Lung (tissue), 12 donors: ENCODE results near the gene FAM53C. TPM values are rescaled to one million over a fixed set of nuclear protein-coding genes. Genes with fewer than 3 reads are reported as not detected.

Experiments
- ATAC-seq: fragments of 200-7000 bp; cut with Tn5 transposase; one replicate; pipeline ENCODE4 v1.9.1; 2020; ENCODE audit warnings: moderate number of reproducible peaks; ENCODE audit not compliant: insufficient read depth, low FRiP score
- DNase-seq, 3 donors: peaks; one replicate each; pipeline ENCODE4 v3.0.0-alpha.2; 2013 to 2017
- H3K27ac ChIP-seq, 2 donors: one replicate each; pipeline ENCODE4 v1.5.1; 2013; ENCODE audit warnings: mild to moderate bottlenecking in 2 of 2, moderate library complexity in 2 of 2, control low read depth in 1 of 2, inconsistent platforms in 1 of 2, low read depth in 1 of 2, low read length in 1 of 2
- H3K27me3 ChIP-seq, 3 donors: one replicate each; pipeline ENCODE4 v1.5.1; 2013; ENCODE audit warnings: low read length in 2 of 3; ENCODE audit not compliant: control insufficient read depth in 3 of 3, insufficient read depth in 3 of 3
- H3K36me3 ChIP-seq, 4 donors: one replicate each; pipeline ENCODE4 v1.5.1; 2013; ENCODE audit warnings: low read length in 4 of 4, mild to moderate bottlenecking in 1 of 4, moderate library complexity in 1 of 4; ENCODE audit not compliant: control insufficient read depth in 4 of 4, insufficient read depth in 4 of 4
- H3K4me1 ChIP-seq, 5 donors: one replicate each; pipeline ENCODE4 v1.5.1; 2013; ENCODE audit warnings: low read length in 5 of 5, mild to moderate bottlenecking in 2 of 5, moderate library complexity in 1 of 5; ENCODE audit not compliant: control insufficient read depth in 5 of 5, insufficient read depth in 5 of 5
- H3K4me3 ChIP-seq: one replicate; pipeline ENCODE4 v1.5.1; 2013; ENCODE audit warnings: mild to moderate bottlenecking, control low read depth, moderate library complexity
- H3K9ac ChIP-seq, 2 donors: one replicate each; pipeline ENCODE4 v1.5.1; 2013; ENCODE audit warnings: low read length in 2 of 2, control low read depth in 1 of 2; ENCODE audit not compliant: insufficient read depth in 1 of 2
- H3K9me3 ChIP-seq, 4 donors: one replicate each; pipeline ENCODE4 v1.5.1; 2013; ENCODE audit warnings: low read length in 3 of 4, mild to moderate bottlenecking in 1 of 4, moderate library complexity in 1 of 4; ENCODE audit not compliant: control insufficient read depth in 4 of 4, insufficient read depth in 3 of 4
- WGBS, 2 donors: extraction: QIAGEN DNeasy Blood & Tissue Kit; methylation state at CpG; one replicate each; pipeline ENCODE4 v1.1.7; 2013; 5-methylcytosine and 5-hydroxymethylcytosine counted together
- polyA plus RNA-seq, 2 donors: library from polyadenylated mRNA; stranded (reverse); fragments of 200-250 nt; gene quantifications; one replicate each; pipeline ENCODE4 v1.2.1, GENCODE V29; 2013
- total RNA-seq, 2 donors: library from RNA; depleted of rRNA in 1 of 2; stranded (reverse); fragments of >200 nt in 1 of 2; gene quantifications; one replicate each; pipeline ENCODE4 v1.2.1, GENCODE V29; 2014 to 2021
- TF ChIP-seq, protein P1 (sequence below): IDR thresholded peaks from 2 replicates; pipeline ENCODE4 v1.5.1; 2012; ENCODE audit warnings: mild to moderate bottlenecking; ENCODE audit errors: control extremely low read depth, extremely low read depth
- donor health status: control.
- donor health status: control.
- donor health status: Bipolar disorder and iron deficiency.
- donor health status: healthy.
- donor health status: DM: yes; HTN: yes; CAD: no.

FAM53C gene
- total and polyA plus RNA-seq, 4 donors, result 8.2 to 28.0 (median 21.1) TPM

DNA sequence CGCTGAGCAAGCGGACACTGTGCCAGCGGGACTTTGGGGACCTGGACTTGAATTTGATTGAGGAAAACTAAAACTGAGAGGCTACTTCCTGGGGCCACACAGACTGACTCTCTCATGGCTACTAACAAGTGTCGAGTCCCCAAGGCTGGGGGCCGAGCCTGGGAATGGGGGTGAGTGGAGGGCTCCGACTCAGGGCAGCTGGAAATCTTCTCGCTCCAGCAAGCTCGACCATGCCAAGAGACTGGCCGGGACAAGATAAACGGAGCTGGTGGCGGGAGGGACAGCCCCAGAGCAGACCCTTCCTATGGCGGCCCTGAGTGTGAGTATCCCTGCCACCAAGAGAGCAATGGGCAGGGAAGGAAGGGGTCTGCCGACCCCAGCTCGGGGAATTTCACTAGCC is 8.8 kb downstream of the FAM53C start:
- Histone ChIP-seq H3K27me3 (no peaks in the 10 kb centered on the region), H3K9ac (no peak overlapping the region), H3K36me3 (peaks cover 14 to 36% (median 32%) of the 10 kb centered on the region in 4 donors), H3K4me3 (no peak overlapping the region), H3K9me3 (peaks cover 0 to 2% (median under 1%) of the 10 kb centered on the region in 4 donors), H3K4me1 (peaks cover 0 to 4% (median 0%) of the 10 kb centered on the region in 5 donors), H3K27ac (no peak overlapping the region)
- TF ChIP-seq, protein P1, sequence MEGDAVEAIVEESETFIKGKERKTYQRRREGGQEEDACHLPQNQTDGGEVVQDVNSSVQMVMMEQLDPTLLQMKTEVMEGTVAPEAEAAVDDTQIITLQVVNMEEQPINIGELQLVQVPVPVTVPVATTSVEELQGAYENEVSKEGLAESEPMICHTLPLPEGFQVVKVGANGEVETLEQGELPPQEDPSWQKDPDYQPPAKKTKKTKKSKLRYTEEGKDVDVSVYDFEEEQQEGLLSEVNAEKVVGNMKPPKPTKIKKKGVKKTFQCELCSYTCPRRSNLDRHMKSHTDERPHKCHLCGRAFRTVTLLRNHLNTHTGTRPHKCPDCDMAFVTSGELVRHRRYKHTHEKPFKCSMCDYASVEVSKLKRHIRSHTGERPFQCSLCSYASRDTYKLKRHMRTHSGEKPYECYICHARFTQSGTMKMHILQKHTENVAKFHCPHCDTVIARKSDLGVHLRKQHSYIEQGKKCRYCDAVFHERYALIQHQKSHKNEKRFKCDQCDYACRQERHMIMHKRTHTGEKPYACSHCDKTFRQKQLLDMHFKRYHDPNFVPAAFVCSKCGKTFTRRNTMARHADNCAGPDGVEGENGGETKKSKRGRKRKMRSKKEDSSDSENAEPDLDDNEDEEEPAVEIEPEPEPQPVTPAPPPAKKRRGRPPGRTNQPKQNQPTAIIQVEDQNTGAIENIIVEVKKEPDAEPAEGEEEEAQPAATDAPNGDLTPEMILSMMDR, result no peak
- ATAC-seq (no peak), DNase-seq (no peak)
- 96 to 97% methylated on average over 14 of the region's 14 CpGs for WGBS, 2 donors

DNA sequence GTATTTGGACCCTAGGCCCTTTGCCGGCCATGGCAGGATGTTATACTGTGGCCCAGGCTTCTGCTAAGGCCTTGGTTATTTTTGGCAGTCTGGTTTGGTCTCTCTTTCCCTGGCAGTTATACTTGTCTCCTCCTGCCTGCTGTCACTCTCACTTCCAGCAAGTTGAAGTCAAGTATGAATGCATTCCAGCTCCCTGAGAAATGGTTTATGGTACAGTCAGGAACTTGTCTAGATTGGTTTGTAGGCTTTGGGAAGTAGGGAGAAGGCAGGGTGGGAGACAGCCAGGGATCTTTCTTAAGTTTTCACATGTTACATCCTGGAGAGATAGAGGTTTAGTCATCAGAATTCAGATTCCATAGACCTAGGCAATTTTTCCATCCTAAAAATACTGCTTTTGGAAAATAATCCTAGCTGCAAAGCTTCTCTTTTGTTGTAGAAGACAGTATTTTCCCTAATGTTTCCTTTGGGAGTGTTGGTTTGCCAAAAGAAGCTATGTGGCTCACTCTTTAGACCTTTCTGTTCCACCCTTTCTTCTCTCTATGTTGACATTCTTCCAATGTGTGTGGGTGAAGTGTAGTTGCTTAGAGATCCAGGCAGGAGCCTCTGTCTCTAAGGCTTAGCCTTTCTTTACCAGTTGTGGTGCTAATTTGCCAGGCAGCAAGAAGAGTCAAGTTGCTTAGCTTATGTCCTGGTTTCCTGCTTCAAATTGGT is 11.9 kb downstream of the FAM53C start:
- Histone ChIP-seq H3K4me1 (peaks cover 0 to 14% (median 2%) of the 10 kb centered on the region in 5 donors), H3K9me3 (peaks cover 0 to 5% (median 1%) of the 10 kb centered on the region in 4 donors), H3K4me3 (no peak overlapping the region), H3K27me3 (no peaks in the 10 kb centered on the region), H3K27ac (peak overlapping the region in 1 of 2 donors; percentile 30), H3K36me3 (peaks cover 14 to 32% (median 30%) of the 10 kb centered on the region in 4 donors), H3K9ac (no peak overlapping the region)
- no peak for ATAC-seq
- no peak for DNase-seq
- 63 to 73% methylated on average over 1 of the region's 1 CpG for WGBS, 2 donors
- TF ChIP-seq, protein P1, result no peak

DNA sequence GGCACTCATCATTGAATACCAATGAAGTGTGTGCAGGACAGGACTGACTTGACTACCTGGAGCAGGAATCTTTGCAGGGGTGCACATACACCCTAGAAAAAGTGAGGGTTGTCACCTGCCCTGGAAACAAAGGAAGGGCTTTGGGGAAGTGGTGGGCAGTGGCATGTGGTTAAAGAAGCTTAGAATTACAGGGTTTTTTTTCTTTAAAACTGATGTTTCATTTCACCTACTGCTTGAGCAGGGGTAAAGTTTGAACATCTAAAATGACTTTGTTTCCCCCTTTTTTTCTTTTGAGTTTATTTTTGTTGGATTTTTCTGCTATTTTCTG is 12.5 kb downstream of the FAM53C start:
- ATAC-seq, result no peak
- Histone ChIP-seq H3K4me1 (peaks cover 0 to 17% (median 2%) of the 10 kb centered on the region in 5 donors), H3K4me3 (no peak overlapping the region), H3K9ac (no peak overlapping the region), H3K36me3 (peaks cover 12 to 28% (median 26%) of the 10 kb centered on the region in 4 donors), H3K27ac (no peak overlapping the region), H3K9me3 (peaks cover 0 to 5% (median under 1%) of the 10 kb centered on the region in 4 donors), H3K27me3 (no peaks in the 10 kb centered on the region)
- no peak for DNase-seq
- TF ChIP-seq, protein P1, result no peak
